Measurements from ENCODE around the gene PRKACA. TPM values are rescaled to one million over a fixed set of nuclear protein-coding genes. Genes with fewer than 3 reads are reported as not detected.

Gene PRKACA
- total RNA-seq, 6 experiments from 2014 or later, result 137 to 170 (median 149) TPM

- TF ChIP-seq CTCF (IDR thresholded peaks at IDR 0.05), result 0 out of 2 replicates have a peak, but pooled peaks have one; percentile 9
- Mint-ChIP-seq H3K27ac (peak overlapping the region; percentile 65), H3K27me3 (ENCODE audit: insufficient read depth) (0 out of 2 replicates have a peak, but pooled peaks cover 1% of the 10 kb centered on the region), H3K4me3 (peak overlapping the region; percentile 90), H3K36me3 (ENCODE audit: low read depth) (no peaks in the 10 kb centered on the region), H3K9me3 (no peaks in the 10 kb centered on the region), H3K4me1 (ENCODE audit: low read depth) (peaks cover 48% of the 10 kb centered on the region)
- no peak for DNase-seq
These were observed 514 bp downstream of the PRKACA start for GRCh38 chr19:14116918-14117578.

GRCh38 chr19:14116525-14116917 is 1.0 kb downstream of the PRKACA start:
- no peaks in the 10 kb centered on the region for H3K9me3 Mint-ChIP-seq
- H3K4me3 Mint-ChIP-seq, result peak overlapping the region; percentile 90
- H3K27ac Mint-ChIP-seq, result peak overlapping the region; percentile 65
- H3K27me3 Mint-ChIP-seq (ENCODE audit: insufficient read depth), result 0 out of 2 replicates have a peak, but pooled peaks cover 1% of the 10 kb centered on the region
- H3K36me3 Mint-ChIP-seq (ENCODE audit: low read depth), result no peaks in the 10 kb centered on the region
- no peak for DNase-seq
- TF ChIP-seq CTCF (IDR thresholded peaks at IDR 0.05), result no peak
- H3K4me1 Mint-ChIP-seq (ENCODE audit: low read depth), result peaks cover 48% of the 10 kb centered on the region

GRCh38 chr19:14115756-14116155 is 1.8 kb downstream of the PRKACA start:
- no peak for TF ChIP-seq CTCF (IDR thresholded peaks at IDR 0.05)
- peak overlapping the region; percentile 65 for H3K27ac Mint-ChIP-seq

DNA sequence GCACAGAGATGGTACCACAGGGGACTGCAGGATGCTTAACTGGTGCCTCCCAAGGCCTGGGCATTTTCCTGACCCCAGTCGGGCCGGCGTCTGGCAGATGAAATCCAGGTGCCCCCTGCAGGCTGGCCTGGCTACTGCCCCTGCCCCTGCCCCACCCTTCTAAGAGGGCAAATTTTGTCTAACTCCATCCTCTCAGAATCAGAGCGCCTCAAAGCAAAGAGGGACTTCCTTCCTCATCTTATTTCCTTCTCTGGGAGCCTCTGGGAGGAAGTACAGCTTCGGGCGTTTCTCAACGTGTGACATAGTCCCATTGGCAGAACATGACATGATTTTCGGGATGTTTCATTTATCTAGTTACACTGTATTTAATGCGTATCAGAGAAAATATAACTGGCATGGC is 2.7 kb downstream of the PRKACA start:
- Mint-ChIP-seq H3K4me3 (no peak overlapping the region), H3K4me1 (ENCODE audit: low read depth) (peaks cover 48% of the 10 kb centered on the region), H3K36me3 (ENCODE audit: low read depth) (no peaks in the 10 kb centered on the region), H3K27ac (no peak overlapping the region), H3K27me3 (ENCODE audit: insufficient read depth) (0 out of 2 replicates have a peak, but pooled peaks cover 1% of the 10 kb centered on the region), H3K9me3 (no peaks in the 10 kb centered on the region)
- peak; percentile 73 for TF ChIP-seq CTCF (IDR thresholded peaks at IDR 0.05)
- no peak for DNase-seq

More at GRCh38 chr19:14115756-14116155, 1.8 kb downstream of the PRKACA start:
- peaks cover 48% of the 10 kb centered on the region for H3K4me1 Mint-ChIP-seq (ENCODE audit: low read depth)
- peak overlapping the region; percentile 90 for H3K4me3 Mint-ChIP-seq
- no peak for DNase-seq
- H3K9me3 Mint-ChIP-seq, result no peaks in the 10 kb centered on the region
- H3K36me3 Mint-ChIP-seq (ENCODE audit: low read depth), result no peaks in the 10 kb centered on the region
- H3K27me3 Mint-ChIP-seq (ENCODE audit: insufficient read depth), result 0 out of 2 replicates have a peak, but pooled peaks cover 1% of the 10 kb centered on the region

DNA sequence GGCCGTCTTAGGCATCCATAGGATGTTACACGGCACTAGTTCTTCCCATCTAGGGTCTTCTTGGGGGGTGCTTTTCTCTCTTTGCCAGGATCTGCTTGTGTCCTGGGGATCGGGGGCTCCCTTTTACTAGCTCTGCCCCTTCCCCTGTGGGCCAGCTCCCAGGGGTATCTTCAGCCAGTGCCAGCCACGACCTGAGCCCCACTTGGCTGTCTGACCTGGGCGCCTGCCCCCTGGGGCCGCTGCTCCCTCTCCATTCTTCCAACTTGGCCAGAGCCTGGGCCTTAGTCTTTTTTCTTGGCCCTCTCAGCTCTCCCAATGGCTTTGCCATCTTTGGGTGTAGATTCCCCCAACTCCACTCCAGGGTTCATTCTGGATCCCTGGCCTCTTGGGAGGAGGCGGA is 3.1 kb downstream of the PRKACA start:
- Mint-ChIP-seq H3K9me3 (no peaks in the 10 kb centered on the region), H3K4me3 (no peak overlapping the region), H3K27me3 (ENCODE audit: insufficient read depth) (0 out of 2 replicates have a peak, but pooled peaks cover 1% of the 10 kb centered on the region), H3K36me3 (ENCODE audit: low read depth) (no peaks in the 10 kb centered on the region), H3K27ac (no peak overlapping the region), H3K4me1 (ENCODE audit: low read depth) (peaks cover 48% of the 10 kb centered on the region)
- TF ChIP-seq CTCF (IDR thresholded peaks at IDR 0.05), result no peak
- no peak for DNase-seq
